Stimulated activated naive B cell treated with anti-CD40 and anti-IgM and Interleukin-4, amounts not matched to agents 10 μg/mL and 1 μg/mL and 100 μg/mL, for 72 hours (primary cell): ENCODE data around the gene ZFAND6.

Experiments
- ATAC-seq, 2 donors: fragments of 150-1000 bp; cut with Tn5 transposase; replicated peaks; 2 replicates each; pipeline ENCODE4 v1.10.0; 2021; ENCODE audit warnings: moderate library complexity in 1 of 2
- DNase-seq: peaks from one replicate; pipeline ENCODE4 v3.0.0; 2021
- H3K27ac Mint-ChIP-seq: one replicate; pipeline ENCODE4 v1.8.0; 2022; ENCODE audit warnings: mild to moderate bottlenecking, mixed read lengths
- H3K27me3 Mint-ChIP-seq, 2 donors: one replicate each; pipeline ENCODE4 v1.8.0; 2022; ENCODE audit warnings: mixed read lengths in 2 of 2
- H3K36me3 Mint-ChIP-seq, 2 donors: one replicate each; pipeline ENCODE4 v1.8.0; 2022; ENCODE audit warnings: mixed read lengths in 2 of 2, mild to moderate bottlenecking in 1 of 2
- H3K4me1 Mint-ChIP-seq, 2 donors: one replicate each; pipeline ENCODE4 v1.8.0; 2022; ENCODE audit warnings: mixed read lengths in 2 of 2, mild to moderate bottlenecking in 1 of 2
- H3K4me3 Mint-ChIP-seq, 2 donors: one replicate each; pipeline ENCODE4 v1.8.0; 2022; ENCODE audit warnings: mild to moderate bottlenecking in 2 of 2, mixed read lengths in 2 of 2, moderate library complexity in 1 of 2
- H3K9me3 Mint-ChIP-seq, 2 donors: one replicate each; pipeline ENCODE4 v1.8.0; 2022; ENCODE audit warnings: mixed read lengths in 2 of 2, mild to moderate bottlenecking in 1 of 2

Gene ZFAND6

GRCh38 chr15:80182611-80183261, 123.3 kb downstream of the ZFAND6 start:
- ATAC-seq = no peak
- no peaks in the 10 kb centered on the region for H3K27me3 Mint-ChIP-seq
- H3K27ac Mint-ChIP-seq = no peak overlapping the region
- H3K9me3 Mint-ChIP-seq = peaks cover 0 to 3% of the 10 kb centered on the region in 2 donors
- H3K4me3 Mint-ChIP-seq = no peak overlapping the region
- DNase-seq = no peak
- H3K4me1 Mint-ChIP-seq = peaks cover 0 to 3% of the 10 kb centered on the region in 2 donors
- peaks cover 46 to 76% of the 10 kb centered on the region in 2 donors for H3K36me3 Mint-ChIP-seq

- H3K36me3 Mint-ChIP-seq = peaks cover 48 to 78% of the 10 kb centered on the region in 2 donors
- no peak overlapping the region for H3K27ac Mint-ChIP-seq
- ATAC-seq = no peak
- H3K27me3 Mint-ChIP-seq = no peaks in the 10 kb centered on the region
- peaks cover 0 to 3% of the 10 kb centered on the region in 2 donors for H3K9me3 Mint-ChIP-seq
- H3K4me3 Mint-ChIP-seq = no peak overlapping the region
- no peak for DNase-seq
- H3K4me1 Mint-ChIP-seq = peaks cover 0 to 3% of the 10 kb centered on the region in 2 donors
These were observed 123.8 kb downstream of the ZFAND6 start for GRCh38 chr15:80183306-80183705.

- Mint-ChIP-seq H3K36me3 (peaks cover 47 to 76% of the 10 kb centered on the region in 2 donors), H3K4me3 (no peak overlapping the region), H3K9me3 (peaks cover 0 to 3% of the 10 kb centered on the region in 2 donors), H3K27me3 (no peaks in the 10 kb centered on the region), H3K27ac (no peak overlapping the region), H3K4me1 (peaks cover 0 to 2% of the 10 kb centered on the region in 2 donors)
- ATAC-seq (no peak), DNase-seq (no peak)
These were observed 124.4 kb downstream of the ZFAND6 start for GRCh38 chr15:80183886-80184285.

- H3K4me1 Mint-ChIP-seq = no peaks in the 10 kb centered on the region
- H3K4me3 Mint-ChIP-seq = no peak overlapping the region
- ATAC-seq (no peak), DNase-seq (no peak)
- H3K27ac Mint-ChIP-seq = no peak overlapping the region
- H3K36me3 Mint-ChIP-seq = peaks cover 44 to 69% of the 10 kb centered on the region in 2 donors
- H3K9me3 Mint-ChIP-seq = peaks cover 0 to 3% of the 10 kb centered on the region in 2 donors
- no peaks in the 10 kb centered on the region for H3K27me3 Mint-ChIP-seq
These were observed 125.1 kb downstream of the ZFAND6 start for GRCh38 chr15:80184554-80184953.

- no peak for ATAC-seq
- no peak overlapping the region for H3K4me3 Mint-ChIP-seq
- H3K9me3 Mint-ChIP-seq = peaks cover 0 to 3% of the 10 kb centered on the region in 2 donors
- DNase-seq = no peak
- peaks cover 41 to 65% of the 10 kb centered on the region in 2 donors for H3K36me3 Mint-ChIP-seq
- no peaks in the 10 kb centered on the region for H3K27me3 Mint-ChIP-seq
- no peak overlapping the region for H3K27ac Mint-ChIP-seq
- no peaks in the 10 kb centered on the region for H3K4me1 Mint-ChIP-seq
These were observed 125.7 kb downstream of the ZFAND6 start for GRCh38 chr15:80185152-80185551.

- Mint-ChIP-seq H3K27me3 (no peaks in the 10 kb centered on the region), H3K27ac (no peak overlapping the region), H3K9me3 (peaks cover 0 to 3% of the 10 kb centered on the region in 2 donors), H3K4me1 (no peaks in the 10 kb centered on the region), H3K4me3 (no peak overlapping the region), H3K36me3 (peaks cover 41 to 59% of the 10 kb centered on the region in 2 donors)
- DNase-seq (no peak), ATAC-seq (no peak)
These were observed 126.6 kb downstream of the ZFAND6 start for GRCh38 chr15:80186066-80186465.

GRCh38 chr15:80186597-80186996, 127.1 kb downstream of the ZFAND6 start:
- ATAC-seq (no peak), DNase-seq (no peak)
- H3K9me3 Mint-ChIP-seq = peaks cover 0 to 3% of the 10 kb centered on the region in 2 donors
- no peak overlapping the region for H3K27ac Mint-ChIP-seq
- H3K4me3 Mint-ChIP-seq = no peak overlapping the region
- peaks cover 41 to 56% of the 10 kb centered on the region in 2 donors for H3K36me3 Mint-ChIP-seq
- no peaks in the 10 kb centered on the region for H3K27me3 Mint-ChIP-seq
- H3K4me1 Mint-ChIP-seq = no peaks in the 10 kb centered on the region
